Measurements from ENCODE around the gene CCNB2.

- no peak for TF ChIP-seq CTCF (conservative IDR thresholded peaks at IDR 0.05 in 1 of 2, IDR thresholded peaks at IDR 0.05 in 1 of 2; ENCODE audit: low read depth in 1 of 2, low read length in 2 of 2)
- no peak for TF ChIP-seq EZH2 (IDR thresholded peaks at IDR 0.05; ENCODE audit: low read length, missing control alignments)
These were observed 26.5 kb downstream of the CCNB2 start for GRCh38 chr15:59131456-59131855.
